ENCODE results near the gene HOXA2.

Gene HOXA2

DNA sequence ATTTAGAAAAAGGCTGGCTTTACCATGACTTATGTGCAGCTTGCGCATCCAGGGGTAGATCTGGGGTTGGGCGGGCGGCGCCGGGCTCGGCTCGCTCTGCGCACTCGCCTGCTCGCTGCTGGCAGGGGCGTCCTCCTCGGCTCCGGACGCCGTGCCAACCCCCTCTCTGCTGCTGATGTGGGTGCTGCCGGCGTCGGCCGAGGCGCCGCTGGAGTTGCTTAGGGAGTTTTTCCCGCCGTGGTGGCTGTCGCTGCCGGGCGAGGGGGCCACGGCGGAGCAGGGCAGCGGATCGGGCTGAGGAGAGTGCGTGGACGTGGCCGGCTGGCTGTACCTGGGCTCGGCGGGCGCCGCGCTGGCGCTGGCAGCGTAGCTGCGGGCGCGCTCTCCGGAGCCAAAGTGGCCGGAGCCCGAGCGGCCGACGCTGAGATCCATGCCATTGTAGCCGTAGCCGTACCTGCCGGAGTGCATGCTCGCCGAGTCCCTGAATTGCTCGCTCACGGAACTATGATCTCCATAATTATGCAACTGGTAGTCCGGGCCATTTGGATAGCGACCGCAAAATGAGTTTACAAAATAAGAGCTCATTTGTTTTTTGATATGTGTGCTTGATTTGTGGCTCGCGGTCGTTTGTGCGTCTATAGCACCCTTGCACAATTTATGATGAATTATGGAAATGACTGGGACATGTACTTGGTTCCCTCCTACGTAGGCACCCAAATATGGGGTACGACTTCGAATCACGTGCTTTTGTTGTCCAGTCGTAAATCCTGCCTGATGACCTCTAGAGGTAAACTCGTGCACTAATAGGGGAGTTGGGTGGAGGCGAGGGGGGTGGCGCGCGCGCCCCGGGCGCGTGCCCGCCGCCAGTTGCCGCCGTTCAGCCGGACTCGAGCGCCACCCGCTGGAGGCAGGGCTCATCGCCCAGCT is 40.8 kb upstream of the HOXA2 start, which contains the start of gene HOXA5 (continued):
- TF ChIP-seq, protein P1, sequence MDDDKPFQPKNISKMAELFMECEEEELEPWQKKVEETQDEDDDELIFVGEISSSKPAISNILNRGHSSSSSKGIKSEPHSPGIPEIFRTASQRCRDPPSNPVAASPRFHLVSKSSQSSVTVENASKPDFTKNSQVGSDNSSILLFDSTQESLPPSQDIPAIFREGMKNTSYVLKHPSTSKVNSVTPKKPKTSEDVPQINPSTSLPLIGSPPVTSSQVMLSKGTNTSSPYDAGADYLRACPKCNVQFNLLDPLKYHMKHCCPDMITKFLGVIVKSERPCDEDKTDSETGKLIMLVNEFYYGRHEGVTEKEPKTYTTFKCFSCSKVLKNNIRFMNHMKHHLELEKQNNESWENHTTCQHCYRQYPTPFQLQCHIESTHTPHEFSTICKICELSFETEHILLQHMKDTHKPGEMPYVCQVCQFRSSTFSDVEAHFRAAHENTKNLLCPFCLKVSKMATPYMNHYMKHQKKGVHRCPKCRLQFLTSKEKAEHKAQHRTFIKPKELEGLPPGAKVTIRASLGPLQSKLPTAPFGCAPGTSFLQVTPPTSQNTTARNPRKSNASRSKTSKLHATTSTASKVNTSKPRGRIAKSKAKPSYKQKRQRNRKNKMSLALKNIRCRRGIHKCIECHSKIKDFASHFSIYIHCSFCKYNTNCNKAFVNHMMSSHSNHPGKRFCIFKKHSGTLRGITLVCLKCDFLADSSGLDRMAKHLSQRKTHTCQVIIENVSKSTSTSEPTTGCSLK (tag by site-specific recombination; IDR thresholded peaks at IDR 0.05), result no peak
- no peak for TF ChIP-seq MZF1 (tag by site-specific recombination; IDR thresholded peaks at IDR 0.05; ENCODE audit: borderline replicate concordance)
- no peak for TF ChIP-seq ZNF791 (tag by site-specific recombination; IDR thresholded peaks at IDR 0.05)
- no peak for TF ChIP-seq ZNF548 (tag by site-specific recombination; IDR thresholded peaks at IDR 0.05)
- no peak; the same call in 1 of the 2 replicates for TF ChIP-seq ZNF366 (tag by site-specific recombination; conservative IDR thresholded peaks at IDR 0.05)
- TF ChIP-seq ZSCAN23 (tag by site-specific recombination; IDR thresholded peaks at IDR 0.05), result no peak
- TF ChIP-seq, protein P2, sequence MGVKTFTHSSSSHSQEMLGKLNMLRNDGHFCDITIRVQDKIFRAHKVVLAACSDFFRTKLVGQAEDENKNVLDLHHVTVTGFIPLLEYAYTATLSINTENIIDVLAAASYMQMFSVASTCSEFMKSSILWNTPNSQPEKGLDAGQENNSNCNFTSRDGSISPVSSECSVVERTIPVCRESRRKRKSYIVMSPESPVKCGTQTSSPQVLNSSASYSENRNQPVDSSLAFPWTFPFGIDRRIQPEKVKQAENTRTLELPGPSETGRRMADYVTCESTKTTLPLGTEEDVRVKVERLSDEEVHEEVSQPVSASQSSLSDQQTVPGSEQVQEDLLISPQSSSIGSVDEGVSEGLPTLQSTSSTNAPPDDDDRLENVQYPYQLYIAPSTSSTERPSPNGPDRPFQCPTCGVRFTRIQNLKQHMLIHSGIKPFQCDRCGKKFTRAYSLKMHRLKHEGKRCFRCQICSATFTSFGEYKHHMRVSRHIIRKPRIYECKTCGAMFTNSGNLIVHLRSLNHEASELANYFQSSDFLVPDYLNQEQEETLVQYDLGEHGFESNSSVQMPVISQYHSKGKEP (tag by site-specific recombination; IDR thresholded peaks at IDR 0.05), result no peak
- TF ChIP-seq ZNF792 (tag by site-specific recombination; IDR thresholded peaks at IDR 0.05), result no peak
- TF ChIP-seq, protein P3, sequence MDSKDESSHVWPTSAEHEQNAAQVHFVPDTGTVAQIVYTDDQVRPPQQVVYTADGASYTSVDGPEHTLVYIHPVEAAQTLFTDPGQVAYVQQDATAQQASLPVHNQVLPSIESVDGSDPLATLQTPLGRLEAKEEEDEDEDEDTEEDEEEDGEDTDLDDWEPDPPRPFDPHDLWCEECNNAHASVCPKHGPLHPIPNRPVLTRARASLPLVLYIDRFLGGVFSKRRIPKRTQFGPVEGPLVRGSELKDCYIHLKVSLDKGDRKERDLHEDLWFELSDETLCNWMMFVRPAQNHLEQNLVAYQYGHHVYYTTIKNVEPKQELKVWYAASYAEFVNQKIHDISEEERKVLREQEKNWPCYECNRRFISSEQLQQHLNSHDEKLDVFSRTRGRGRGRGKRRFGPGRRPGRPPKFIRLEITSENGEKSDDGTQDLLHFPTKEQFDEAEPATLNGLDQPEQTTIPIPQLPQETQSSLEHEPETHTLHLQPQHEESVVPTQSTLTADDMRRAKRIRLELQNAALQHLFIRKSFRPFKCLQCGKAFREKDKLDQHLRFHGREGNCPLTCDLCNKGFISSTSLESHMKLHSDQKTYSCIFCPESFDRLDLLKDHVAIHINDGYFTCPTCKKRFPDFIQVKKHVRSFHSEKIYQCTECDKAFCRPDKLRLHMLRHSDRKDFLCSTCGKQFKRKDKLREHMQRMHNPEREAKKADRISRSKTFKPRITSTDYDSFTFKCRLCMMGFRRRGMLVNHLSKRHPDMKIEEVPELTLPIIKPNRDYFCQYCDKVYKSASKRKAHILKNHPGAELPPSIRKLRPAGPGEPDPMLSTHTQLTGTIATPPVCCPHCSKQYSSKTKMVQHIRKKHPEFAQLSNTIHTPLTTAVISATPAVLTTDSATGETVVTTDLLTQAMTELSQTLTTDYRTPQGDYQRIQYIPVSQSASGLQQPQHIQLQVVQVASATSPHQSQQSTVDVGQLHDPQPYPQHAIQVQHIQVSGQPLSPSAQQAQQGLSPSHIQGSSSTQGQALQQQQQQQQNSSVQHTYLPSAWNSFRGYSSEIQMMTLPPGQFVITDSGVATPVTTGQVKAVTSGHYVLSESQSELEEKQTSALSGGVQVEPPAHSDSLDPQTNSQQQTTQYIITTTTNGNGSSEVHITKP (tag by site-specific recombination; IDR thresholded peaks at IDR 0.05), result no peak; the same call in 1 of the 2 replicates
- TF ChIP-seq, protein P4, sequence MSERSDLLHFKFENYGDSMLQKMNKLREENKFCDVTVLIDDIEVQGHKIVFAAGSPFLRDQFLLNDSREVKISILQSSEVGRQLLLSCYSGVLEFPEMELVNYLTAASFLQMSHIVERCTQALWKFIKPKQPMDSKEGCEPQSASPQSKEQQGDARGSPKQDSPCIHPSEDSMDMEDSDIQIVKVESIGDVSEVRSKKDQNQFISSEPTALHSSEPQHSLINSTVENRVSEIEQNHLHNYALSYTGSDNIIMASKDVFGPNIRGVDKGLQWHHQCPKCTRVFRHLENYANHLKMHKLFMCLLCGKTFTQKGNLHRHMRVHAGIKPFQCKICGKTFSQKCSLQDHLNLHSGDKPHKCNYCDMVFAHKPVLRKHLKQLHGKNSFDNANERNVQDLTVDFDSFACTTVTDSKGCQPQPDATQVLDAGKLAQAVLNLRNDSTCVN (tag by site-specific recombination; optimal IDR thresholded peaks at IDR 0.05), result peak; percentile 89
- no peak for TF ChIP-seq ZNF830 (tag by site-specific recombination; IDR thresholded peaks at IDR 0.05; ENCODE audit: low read depth)
- TF ChIP-seq ZNF391 (tag by site-specific recombination; IDR thresholded peaks at IDR 0.05; ENCODE audit: borderline replicate concordance, low read depth), result peak; percentile 27; the same call in 1 of the 2 replicates
- TF ChIP-seq ZNF16 (tag by site-specific recombination; IDR thresholded peaks at IDR 0.05; ENCODE audit: low read depth), result no peak
- TF ChIP-seq ZFHX2 (tag by site-specific recombination; conservative IDR thresholded peaks at IDR 0.05), result peak; percentile 77
- TF ChIP-seq ZNF626 (tag by site-specific recombination; IDR thresholded peaks at IDR 0.05), result no peak
- no peak for TF ChIP-seq ZNF561 (tag by site-specific recombination; IDR thresholded peaks at IDR 0.05; ENCODE audit: borderline replicate concordance)
- no peak for TF ChIP-seq ZNF677 (tag by site-specific recombination; IDR thresholded peaks at IDR 0.05)
- no peak for TF ChIP-seq ZNF433 (tag by site-specific recombination; IDR thresholded peaks at IDR 0.05; ENCODE audit: low read depth)
- no peak for TF ChIP-seq ZNF558 (tag by site-specific recombination; IDR thresholded peaks at IDR 0.05)
- no peak for TF ChIP-seq ZNF670 (tag by site-specific recombination; IDR thresholded peaks at IDR 0.05; ENCODE audit: low read depth)
- TF ChIP-seq ZNF658 (tag by site-specific recombination; IDR thresholded peaks at IDR 0.05), result no peak
- TF ChIP-seq HOXD13 (CRISPR knock-in tag; IDR thresholded peaks at IDR 0.05; ENCODE audit: borderline replicate concordance), result no peak
- TF ChIP-seq ZNF211 (tag by site-specific recombination; IDR thresholded peaks at IDR 0.05; ENCODE audit: low read depth), result no peak
- TF ChIP-seq, protein P5, sequence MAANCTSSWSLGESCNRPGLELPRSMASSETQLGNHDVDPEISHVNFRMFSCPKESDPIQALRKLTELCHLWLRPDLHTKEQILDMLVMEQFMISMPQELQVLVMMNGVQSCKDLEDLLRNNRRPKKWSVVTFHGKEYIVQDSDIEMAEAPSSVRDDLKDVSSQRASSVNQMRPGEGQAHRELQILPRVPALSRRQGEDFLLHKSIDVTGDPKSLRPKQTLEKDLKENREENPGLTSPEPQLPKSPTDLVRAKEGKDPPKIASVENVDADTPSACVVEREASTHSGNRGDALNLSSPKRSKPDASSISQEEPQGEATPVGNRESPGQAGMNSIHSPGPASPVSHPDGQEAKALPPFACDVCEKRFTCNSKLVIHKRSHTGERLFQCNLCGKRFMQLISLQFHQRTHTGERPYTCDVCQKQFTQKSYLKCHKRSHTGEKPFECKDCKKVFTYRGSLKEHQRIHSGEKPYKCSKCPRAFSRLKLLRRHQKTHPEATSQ (tag by site-specific recombination; IDR thresholded peaks at IDR 0.05), result no peak
- TF ChIP-seq, protein P6, sequence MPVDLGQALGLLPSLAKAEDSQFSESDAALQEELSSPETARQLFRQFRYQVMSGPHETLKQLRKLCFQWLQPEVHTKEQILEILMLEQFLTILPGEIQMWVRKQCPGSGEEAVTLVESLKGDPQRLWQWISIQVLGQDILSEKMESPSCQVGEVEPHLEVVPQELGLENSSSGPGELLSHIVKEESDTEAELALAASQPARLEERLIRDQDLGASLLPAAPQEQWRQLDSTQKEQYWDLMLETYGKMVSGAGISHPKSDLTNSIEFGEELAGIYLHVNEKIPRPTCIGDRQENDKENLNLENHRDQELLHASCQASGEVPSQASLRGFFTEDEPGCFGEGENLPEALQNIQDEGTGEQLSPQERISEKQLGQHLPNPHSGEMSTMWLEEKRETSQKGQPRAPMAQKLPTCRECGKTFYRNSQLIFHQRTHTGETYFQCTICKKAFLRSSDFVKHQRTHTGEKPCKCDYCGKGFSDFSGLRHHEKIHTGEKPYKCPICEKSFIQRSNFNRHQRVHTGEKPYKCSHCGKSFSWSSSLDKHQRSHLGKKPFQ (tag by site-specific recombination; IDR thresholded peaks at IDR 0.05), result no peak
- no peak for TF ChIP-seq ZNF623 (tag by site-specific recombination; IDR thresholded peaks at IDR 0.05)

Data from HEK293 (cell line).